KMS-11 (cell line): Measurements from ENCODE around the gene TTLL11.

ENCODE experiments used
- H2AFZ ChIP-seq: fragments of 200-600 bp; sonication (generic); 2 replicates; pipeline ENCODE4 v1.6.1; 2016; ENCODE audit warnings: antibody characterized with exemption, mixed run types, low read depth
- H3K27ac ChIP-seq: fragments of 200-600 bp; sonication (generic); 2 replicates; pipeline ENCODE4 v1.6.1; 2016; ENCODE audit warnings: mild to moderate bottlenecking, mixed run types
- H3K27me3 ChIP-seq: fragments of 200-600 bp; sonication (generic); 2 replicates; pipeline ENCODE4 v1.6.1; 2017; ENCODE audit warnings: mild to moderate bottlenecking, low read depth, mixed run types, moderate library complexity; ENCODE audit not compliant: insufficient read depth
- H3K36me3 ChIP-seq: fragments of 200-600 bp; sonication (generic); 2 replicates; pipeline ENCODE4 v1.6.1; 2017; ENCODE audit warnings: mild to moderate bottlenecking, mixed run types; ENCODE audit not compliant: insufficient read depth
- H3K4me1 ChIP-seq: fragments of 200-600 bp; sonication (generic); 2 replicates; pipeline ENCODE4 v1.6.1; 2016; ENCODE audit warnings: mild to moderate bottlenecking, low read depth, mixed run types; ENCODE audit not compliant: poor library complexity, severe bottlenecking
- H3K4me2 ChIP-seq: fragments of 200-600 bp; sonication (generic); 2 replicates; pipeline ENCODE4 v1.7.0; 2016; ENCODE audit warnings: mild to moderate bottlenecking, mixed run types
- H3K4me3 ChIP-seq: fragments of 200-600 bp; sonication (generic); IDR thresholded peaks from 2 replicates; pipeline ENCODE4 v1.6.1; 2017; ENCODE audit warnings: low read depth, low read length, mixed read lengths; ENCODE audit not compliant: insufficient read depth
- H3K79me2 ChIP-seq: fragments of 200-600 bp; sonication (generic); 2 replicates; pipeline ENCODE4 v1.6.1; 2016; ENCODE audit warnings: low read depth, mixed run types; ENCODE audit not compliant: insufficient read depth
- H3K9ac ChIP-seq: fragments of 200-600 bp; sonication (generic); 2 replicates; pipeline ENCODE4 v1.6.1; 2016; ENCODE audit warnings: mild to moderate bottlenecking, mixed run types
- H4K20me1 ChIP-seq: fragments of 200-600 bp; sonication (generic); 2 replicates; pipeline ENCODE4 v1.6.1; 2016; ENCODE audit warnings: mild to moderate bottlenecking, mixed run types; ENCODE audit not compliant: insufficient read depth
- TF ChIP-seq, protein P1 (sequence below): fragments of 200-600 bp; sonication (generic); conservative IDR thresholded peaks from 2 replicates; pipeline ENCODE4 v1.6.1; 2017; ENCODE audit warnings: low read depth, mild to moderate bottlenecking, antibody characterized with exemption, low read length, moderate library complexity, mixed read lengths

TTLL11 gene

DNA sequence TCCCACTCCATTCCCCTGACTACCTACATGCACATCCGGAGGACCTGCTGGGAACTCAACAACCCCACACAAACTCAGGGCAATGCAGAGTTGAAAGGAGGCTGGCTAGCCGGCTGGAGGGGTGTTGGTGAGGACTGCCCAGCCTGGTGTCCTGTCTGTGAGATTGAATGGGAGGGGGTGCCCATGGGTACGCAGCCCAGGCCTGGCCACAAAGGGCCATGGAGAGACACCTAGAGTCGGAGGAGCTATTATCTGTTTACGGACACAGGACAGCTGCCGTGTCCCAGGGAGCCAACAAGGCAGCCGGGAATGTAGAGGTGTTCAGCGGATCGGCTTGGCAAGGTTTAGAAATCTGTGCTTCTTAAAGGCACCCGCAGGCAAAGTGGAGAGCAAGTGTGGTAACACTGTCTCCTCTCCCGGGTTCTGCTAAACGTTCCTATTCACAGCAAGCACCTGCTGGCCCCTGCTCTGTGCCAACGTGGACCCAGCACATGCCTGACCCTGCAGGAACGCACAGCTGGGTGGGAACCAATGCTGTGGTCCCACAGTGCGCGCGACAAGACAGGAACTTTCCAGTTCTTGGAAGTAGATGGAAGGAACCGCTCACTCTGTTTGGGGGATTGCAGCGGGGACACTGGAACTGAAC, 275.0 kb downstream of the TTLL11 start:
- Histone ChIP-seq H3K9ac (no peak overlapping the region), H3K36me3 (no peaks in the 10 kb centered on the region), H3K79me2 (no peaks in the 10 kb centered on the region), H3K4me3 (no peak overlapping the region), H3K27me3 (no peaks in the 10 kb centered on the region), H2AFZ (no peak overlapping the region), H3K4me2 (no peak overlapping the region), H4K20me1 (no peaks in the 10 kb centered on the region), H3K27ac (no peak overlapping the region), H3K4me1 (no peaks in the 10 kb centered on the region)
- TF ChIP-seq, protein P1, sequence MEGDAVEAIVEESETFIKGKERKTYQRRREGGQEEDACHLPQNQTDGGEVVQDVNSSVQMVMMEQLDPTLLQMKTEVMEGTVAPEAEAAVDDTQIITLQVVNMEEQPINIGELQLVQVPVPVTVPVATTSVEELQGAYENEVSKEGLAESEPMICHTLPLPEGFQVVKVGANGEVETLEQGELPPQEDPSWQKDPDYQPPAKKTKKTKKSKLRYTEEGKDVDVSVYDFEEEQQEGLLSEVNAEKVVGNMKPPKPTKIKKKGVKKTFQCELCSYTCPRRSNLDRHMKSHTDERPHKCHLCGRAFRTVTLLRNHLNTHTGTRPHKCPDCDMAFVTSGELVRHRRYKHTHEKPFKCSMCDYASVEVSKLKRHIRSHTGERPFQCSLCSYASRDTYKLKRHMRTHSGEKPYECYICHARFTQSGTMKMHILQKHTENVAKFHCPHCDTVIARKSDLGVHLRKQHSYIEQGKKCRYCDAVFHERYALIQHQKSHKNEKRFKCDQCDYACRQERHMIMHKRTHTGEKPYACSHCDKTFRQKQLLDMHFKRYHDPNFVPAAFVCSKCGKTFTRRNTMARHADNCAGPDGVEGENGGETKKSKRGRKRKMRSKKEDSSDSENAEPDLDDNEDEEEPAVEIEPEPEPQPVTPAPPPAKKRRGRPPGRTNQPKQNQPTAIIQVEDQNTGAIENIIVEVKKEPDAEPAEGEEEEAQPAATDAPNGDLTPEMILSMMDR, result no peak

GRCh38 chr9:121817476-121817875, 275.6 kb downstream of the TTLL11 start:
- Histone ChIP-seq H3K4me3 (no peak overlapping the region), H3K9ac (no peak overlapping the region), H4K20me1 (no peaks in the 10 kb centered on the region), H2AFZ (no peak overlapping the region), H3K27ac (no peak overlapping the region), H3K4me2 (no peak overlapping the region), H3K4me1 (no peaks in the 10 kb centered on the region), H3K27me3 (no peaks in the 10 kb centered on the region), H3K79me2 (no peaks in the 10 kb centered on the region), H3K36me3 (no peaks in the 10 kb centered on the region)
- TF ChIP-seq, protein P1, result no peak

DNA sequence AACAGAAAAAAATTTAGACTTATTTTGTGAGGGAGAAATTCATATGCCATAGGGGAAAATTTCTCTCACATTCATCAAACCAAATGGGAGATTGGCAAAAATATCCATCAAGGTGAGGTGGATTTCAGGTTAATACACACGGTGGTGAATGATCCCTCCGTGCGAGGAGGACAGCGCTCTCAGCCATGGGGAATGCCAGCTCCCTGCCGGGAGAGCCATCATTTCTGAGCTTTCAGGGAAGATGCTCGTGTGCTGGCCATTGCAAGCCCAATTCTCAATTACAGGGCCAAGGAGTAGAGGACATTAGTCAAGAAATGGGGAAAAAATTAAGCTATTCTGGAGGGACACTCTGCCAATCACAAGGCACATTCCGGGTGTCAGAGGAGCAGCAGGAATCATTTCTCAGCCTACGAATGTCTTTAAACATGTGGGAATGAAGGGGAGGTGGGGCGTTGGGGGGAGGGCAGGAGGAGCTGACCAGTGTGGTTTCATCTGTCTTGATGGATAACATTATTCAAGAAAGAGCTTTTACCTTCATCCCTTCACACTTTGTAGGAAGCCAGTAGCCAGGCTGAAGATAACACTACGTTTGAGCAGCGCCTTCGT, 276.2 kb downstream of the TTLL11 start:
- H4K20me1 ChIP-seq, result no peaks in the 10 kb centered on the region
- no peaks in the 10 kb centered on the region for H3K79me2 ChIP-seq
- TF ChIP-seq, protein P1, result no peak
- H3K4me1 ChIP-seq, result no peaks in the 10 kb centered on the region
- H3K4me2 ChIP-seq, result no peak overlapping the region
- no peak overlapping the region for H3K4me3 ChIP-seq
- no peak overlapping the region for H3K27ac ChIP-seq
- H3K9ac ChIP-seq, result no peak overlapping the region
- H2AFZ ChIP-seq, result no peak overlapping the region
- no peaks in the 10 kb centered on the region for H3K27me3 ChIP-seq
- no peaks in the 10 kb centered on the region for H3K36me3 ChIP-seq

GRCh38 chr9:121816449-121816817, 276.7 kb downstream of the TTLL11 start:
- TF ChIP-seq, protein P1, result no peak
- H3K79me2 ChIP-seq, result no peaks in the 10 kb centered on the region
- no peaks in the 10 kb centered on the region for H3K27me3 ChIP-seq

More at GRCh38 chr9:121816449-121816817, 276.7 kb downstream of the TTLL11 start:
- Histone ChIP-seq H2AFZ (no peak overlapping the region), H3K9ac (no peak overlapping the region), H3K4me3 (no peak overlapping the region), H4K20me1 (no peaks in the 10 kb centered on the region), H3K4me2 (no peak overlapping the region), H3K27ac (no peak overlapping the region), H3K4me1 (no peaks in the 10 kb centered on the region), H3K36me3 (no peaks in the 10 kb centered on the region)
